ENCODE data around the gene TFCP2L1.

Gene TFCP2L1

DNA sequence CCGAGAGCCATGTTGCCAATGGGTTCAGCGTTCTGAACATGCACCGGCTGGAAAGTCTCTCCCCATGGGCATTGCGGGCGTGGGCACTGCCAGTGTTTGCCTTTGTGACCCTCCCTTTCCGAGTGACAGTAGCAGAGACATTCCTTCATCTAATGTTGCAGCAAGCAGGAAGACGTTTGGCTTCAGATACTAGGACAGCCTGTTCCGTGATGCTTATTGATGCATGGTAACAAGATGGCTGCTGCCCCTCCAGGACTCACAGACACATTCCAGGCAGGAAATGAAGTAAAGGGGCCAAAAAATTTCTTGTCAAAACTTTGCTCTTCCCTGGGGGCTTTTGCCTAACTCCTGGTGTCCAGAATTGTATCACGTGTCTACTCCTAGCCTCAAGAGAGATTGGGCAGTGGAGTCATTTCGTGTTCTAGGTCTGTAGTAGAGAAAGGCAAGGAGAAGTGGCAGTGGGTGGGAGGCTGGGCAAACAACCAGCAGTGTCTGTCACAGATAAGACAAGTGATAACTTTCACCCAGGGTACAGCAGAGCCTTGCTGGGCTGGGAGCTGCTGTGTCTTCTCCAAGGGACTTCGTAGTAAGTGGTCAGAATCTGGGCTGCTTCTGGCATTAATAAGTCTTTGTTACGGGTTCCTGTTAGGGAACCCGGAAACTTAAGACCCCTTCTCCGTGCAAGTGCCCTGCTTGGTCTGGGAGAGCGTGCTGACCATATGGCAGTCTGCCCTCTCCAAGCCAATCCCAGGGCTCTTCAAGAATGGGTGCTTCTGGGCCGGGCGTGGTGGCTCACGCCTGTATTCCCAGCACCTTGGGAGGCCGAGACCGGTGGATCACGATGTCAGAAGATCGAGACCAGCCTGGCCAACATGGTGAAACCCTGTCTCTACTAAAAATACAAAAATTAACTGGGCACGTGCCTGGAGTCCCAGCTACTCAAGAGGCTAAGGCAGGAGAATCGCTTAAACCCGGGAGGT is 93.5 kb downstream of the TFCP2L1 start:
- DNase-seq: no peak

DNA sequence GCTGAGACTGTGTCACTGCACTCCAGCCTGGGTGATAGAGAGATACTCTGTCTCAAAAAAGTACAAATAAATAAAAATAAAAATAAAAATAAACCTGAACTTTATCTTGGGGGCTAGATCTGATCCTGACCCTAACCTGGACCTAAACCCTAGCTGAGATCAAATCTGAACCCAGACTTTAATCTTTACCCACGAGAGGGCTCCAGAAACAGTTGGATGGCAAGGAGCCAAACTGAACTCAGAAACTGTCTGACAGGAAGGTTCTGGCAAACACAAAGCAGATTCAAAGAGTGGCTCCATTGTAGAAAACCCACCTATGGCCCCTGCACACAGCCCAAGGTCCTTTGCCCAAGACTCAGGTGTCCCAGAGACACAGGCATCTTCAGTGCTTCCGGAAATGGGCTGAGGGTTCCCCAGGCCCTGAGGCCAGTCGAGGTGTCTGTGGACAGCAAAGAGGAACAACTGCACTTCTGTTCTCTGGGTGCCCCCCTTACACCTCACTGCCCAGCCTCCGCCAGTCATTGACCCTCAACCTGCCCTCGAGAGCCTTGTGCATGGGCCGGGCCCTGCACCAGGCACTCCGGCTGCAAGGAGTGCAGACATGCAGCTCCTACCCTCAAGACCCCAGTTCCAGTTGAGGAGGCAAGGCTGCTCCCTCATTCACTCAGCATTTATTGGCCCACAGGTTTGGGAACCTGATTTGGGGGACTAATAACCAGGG is 95.2 kb downstream of the TFCP2L1 start:
- DNase-seq: no peak

DNA sequence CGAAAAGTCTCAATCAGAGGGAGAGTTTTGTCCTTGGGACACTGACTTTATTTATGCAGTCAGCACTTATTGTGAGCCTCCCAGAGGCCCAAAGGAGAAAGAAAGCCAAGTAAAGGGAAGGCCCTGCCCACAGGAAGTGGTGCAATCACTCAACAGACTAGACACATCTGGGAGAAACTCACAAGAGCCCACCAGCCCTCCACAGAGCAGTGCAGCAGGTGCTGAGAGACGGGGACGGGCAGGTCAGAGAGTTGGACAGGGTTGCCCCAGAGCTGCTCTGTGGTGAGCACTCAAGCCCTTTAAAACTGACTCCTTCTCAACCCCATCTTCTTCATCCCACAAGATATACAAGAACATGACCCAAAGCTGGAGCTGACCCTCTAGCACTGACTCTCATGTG is 96.0 kb downstream of the TFCP2L1 start:
- no peak for DNase-seq

DNA sequence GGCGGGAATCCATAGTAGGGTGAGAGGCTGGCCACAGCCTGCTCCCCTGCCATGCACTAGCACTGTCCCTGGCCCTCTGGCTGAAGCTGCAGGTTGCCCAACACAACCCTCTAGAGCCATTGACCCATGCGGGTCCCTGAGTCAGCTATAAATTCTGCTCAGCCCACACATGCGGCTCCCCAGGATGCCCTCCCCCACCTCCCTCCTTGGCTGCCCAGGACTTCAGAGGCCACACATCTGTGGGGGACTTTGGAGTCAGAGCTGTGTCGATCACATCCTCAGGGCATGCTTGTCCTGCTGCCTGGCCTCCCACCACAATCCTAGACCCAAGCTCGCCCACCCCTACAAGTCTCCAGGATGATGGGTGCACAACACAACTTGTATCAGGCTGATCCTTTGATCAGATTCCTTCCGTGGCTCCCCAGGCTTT is 97.0 kb downstream of the TFCP2L1 start:
- DNase-seq: no peak

DNA sequence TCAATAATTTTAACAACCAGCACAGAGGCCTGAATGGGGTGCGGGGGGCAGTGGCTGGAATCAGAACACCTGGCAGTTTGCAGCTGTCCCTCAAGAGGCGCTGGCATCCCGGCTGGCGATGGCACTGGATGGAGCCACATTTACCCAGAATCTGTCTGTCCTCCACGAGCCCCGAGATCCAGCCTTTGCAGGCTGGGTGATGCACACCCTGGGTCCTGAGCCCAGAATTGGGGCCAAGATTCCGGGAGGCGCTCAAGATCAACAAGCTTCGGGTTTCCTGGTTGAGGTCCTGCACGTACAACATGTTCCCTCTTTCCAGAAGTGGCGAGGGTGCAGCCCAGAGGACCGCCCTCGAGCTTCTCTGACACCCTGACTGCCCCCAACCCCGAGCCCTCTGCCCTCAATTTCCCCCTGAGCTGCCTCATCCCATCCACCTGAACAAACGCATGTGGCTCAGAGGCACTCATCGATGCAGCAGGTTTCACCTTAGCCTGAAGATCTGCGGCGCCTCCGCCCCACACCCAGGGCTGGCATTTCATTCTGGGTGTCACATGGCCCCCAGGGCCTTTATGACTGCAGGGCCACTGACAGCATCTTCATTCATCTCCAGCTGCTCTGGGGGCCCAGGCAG is 97.5 kb downstream of the TFCP2L1 start:
- no peak for DNase-seq

DNA sequence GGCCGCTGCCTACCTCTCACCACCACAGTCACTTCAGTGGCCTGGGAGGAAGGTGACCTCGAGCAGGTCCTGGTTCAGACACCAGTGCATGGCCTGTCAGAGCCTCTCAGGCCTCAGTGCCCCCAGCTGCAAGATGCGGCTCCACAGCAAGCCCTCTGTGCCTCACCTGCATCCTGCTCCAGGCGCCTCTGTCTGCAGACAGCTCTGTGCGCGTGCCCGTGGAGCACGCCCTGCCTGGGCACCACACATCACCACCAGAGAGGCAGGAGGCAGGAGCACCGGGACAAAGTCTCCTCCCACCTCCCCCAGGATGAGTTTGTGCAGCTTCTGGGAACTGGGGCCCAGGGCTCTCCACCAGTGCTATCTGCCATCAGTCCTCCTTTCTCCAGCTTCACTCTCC is 98.7 kb downstream of the TFCP2L1 start:
- no peak for DNase-seq

DNA sequence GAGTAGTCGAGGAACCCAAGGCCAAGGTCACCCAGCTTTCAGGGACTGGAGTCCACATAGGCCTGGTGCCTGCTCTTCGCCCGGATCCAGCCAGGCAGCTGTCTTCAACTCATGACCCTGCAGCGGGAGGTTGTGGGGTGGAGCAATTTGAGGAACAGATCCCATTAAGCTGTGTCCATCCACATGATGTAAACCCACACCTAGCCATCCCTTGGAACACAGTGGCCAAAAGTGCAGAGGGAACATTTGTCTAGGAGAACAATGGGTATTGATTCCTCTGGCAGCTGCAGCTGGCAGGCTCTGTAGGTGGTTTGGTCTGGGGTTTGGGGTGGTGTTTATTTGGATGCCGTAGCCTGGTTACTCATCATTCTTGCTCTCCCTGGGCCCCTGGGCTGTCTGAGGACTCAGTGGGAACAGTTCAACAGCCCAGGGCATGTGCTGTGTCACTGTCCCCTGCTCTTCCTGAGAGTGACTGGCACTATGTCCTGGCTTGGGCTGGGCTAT is 99.4 kb downstream of the TFCP2L1 start:
- peak; percentile 34 for DNase-seq

DNA sequence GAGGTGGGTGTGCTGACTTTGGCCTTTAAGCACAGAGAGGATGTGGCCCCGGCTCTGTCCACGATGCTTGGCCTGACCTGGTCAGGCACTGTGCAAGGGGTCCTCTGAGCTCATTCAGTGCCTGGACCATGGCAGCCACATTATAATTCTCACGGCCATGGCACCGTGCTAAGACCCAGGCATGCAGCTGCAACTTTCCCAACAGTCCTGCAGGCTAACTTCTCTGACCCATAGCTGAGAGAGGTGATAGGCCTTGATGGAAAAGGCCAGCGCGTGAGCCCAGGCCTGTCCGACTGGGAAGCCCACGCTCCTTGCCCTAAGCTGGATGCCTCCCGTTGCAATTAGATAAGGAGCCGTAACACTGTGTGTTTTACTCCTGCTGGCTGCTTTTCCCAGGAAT is 99.9 kb downstream of the TFCP2L1 start:
- DNase-seq: no peak

DNA sequence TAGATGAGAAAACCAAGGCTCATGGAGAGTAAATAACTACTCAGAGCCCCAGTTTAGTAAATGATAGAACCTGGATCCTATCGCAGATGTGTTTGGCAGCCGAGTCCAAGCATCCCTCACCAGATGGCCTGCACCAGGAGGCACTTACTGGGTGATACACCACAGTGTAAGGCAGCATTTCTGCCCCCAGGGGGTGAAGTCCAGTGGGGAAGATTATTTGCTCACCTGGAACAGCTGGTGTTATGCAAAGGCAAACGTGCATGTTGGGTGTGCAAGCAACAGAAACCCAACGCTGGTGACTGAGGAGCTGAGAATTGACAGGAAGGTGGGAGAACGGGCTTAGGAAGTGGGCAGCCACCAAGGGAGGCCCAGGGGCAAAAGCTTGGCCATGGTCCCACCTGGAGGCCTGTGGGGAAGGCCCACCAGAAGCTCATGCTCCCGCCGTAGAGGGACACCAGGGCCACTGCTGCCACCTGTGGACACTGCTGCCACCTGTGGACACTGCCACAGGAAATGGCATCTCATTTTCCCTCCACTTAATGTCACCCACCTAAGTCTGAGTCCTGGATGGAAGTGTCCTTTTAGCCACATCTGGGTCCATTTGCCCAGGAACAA is 100.6 kb downstream of the TFCP2L1 start:
- peak; percentile 10 for DNase-seq

DNA sequence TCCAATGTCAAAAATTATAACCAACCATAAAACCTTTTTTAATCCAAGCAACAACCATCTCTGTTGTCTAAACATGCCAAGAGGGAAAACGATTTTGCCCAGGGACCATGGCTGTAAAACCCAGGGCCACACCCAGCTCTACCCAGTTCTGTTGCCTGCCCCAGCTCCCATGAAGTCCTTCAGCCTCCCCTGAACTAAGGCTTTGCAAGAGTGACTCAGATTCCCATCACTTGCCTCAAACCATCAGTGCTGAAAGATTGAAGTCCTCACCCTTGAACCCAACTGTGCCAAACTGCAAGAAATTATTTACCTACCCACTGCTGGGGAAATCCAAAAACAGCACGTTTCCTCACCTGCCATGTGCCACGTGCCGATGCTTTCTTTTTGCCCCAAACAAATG is 102.5 kb downstream of the TFCP2L1 start:
- DNase-seq: no peak

DNA sequence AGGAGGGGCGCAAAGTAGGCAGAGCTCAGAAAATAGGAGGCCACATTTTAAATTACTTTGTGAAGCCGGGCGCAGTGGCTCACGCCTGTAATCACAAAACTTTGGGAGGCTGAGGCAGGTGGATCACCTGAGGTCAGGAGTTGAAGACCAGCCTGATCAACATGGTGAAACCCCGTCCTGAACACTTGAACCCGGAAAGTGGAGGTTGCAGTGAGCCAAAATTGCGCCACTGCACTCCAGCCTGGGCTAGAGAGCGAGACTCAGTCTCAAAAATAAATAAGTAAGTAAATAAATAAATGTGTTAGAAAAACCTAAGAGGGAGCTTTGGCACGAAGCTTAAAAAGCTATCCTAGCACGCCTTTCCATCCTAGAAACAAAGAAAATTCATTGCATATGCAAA is 105.5 kb downstream of the TFCP2L1 start:
- DNase-seq: no peak

DNA sequence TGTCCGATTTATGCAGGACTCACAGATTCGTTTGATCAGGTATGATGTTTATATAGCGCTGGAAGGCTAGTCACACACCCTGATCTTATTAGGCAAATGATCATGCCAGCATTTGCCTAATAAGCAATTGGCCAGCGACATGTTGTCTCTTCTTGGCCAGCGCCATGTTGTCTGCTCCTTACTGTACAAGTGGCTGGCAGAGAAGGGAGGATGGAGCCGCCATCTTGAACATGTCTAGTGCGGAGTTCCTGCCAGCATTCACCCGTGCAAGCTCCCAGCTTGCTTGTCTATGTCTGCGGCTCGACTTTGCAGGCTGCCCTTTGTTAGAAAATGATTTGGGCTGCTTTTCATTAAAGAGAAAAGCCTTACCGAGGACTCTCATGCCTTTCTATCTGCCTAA is 106.3 kb downstream of the TFCP2L1 start:
- no peak for DNase-seq

DNA sequence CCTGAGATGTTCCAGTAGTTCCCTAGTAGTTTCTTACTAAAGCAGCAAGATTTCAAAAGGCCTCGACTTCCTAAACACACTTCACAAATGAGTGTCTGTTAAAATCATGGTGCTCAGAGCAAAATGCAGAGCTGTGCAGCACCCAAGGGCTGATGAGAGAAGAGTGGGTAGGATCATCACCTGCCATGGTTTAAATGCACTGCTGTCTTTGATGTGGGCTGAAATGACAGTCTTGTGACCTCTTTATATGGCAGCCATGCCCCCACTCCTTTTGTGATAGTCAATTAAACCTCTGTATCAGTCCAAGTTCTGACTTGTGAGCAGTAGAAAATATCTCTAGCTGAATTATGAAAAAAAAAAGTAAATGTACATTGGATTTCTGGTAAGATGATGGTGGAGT is 107.1 kb downstream of the TFCP2L1 start:
- no peak for DNase-seq

DNA sequence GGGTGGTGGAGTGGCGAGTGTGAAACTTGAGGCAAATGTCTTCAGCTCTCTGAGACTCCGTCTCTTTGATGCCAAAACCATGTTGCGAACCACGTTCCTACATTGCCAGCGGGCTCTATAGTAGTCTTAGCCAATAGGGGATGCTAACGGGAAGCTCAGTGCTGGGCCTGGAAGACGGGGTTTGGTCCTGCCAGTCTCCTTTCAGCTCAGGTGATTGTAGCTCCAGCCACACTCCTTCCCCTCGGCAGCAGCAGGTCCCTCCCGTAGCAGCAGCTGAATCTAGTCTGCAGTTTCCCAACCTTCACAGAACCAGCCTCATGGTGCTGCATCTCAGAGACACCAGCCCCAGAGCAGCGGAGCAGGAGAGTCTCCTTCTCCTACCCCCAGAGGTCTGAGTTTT is 109.7 kb downstream of the TFCP2L1 start:
- no peak for DNase-seq

DNA sequence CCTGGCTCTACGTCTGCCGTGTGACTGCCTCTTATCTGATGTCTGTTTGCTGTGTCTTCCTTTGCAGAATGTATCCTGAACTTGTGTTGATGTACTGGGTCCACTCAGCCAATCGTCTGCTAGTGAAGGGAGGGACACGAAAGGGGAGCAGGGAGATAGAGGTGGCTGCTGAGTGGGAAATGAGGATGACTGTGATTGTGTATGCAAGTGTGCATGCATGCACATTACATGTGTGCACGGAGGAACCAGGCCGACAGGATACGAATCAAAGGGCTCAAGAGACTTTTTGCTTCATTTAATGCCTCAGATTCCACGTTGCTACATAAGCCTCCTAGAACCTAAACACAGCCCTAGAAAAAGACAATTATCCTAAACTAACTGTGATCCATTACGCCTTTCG is 111.2 kb downstream of the TFCP2L1 start:
- no peak for DNase-seq

DNA sequence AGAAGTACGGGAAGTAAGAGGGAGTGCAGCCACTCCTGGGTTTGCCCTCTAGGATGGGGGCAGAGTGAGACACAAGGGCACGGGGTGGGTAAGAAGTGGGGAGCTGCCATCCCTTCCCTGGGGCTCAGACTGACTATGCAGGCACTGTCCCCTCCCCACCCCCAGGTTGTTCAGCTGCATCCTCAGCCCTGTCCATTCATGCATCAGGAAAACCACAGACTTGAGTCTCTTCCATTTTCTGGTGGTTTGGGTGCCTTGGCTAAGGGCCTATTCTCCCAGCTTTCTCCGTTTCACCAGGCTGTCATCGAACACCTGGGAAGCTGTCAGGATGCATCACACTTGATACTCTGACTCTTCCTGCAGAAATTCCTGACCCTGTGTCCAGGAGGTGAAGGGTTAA is 111.9 kb downstream of the TFCP2L1 start:
- no peak for DNase-seq

DNA sequence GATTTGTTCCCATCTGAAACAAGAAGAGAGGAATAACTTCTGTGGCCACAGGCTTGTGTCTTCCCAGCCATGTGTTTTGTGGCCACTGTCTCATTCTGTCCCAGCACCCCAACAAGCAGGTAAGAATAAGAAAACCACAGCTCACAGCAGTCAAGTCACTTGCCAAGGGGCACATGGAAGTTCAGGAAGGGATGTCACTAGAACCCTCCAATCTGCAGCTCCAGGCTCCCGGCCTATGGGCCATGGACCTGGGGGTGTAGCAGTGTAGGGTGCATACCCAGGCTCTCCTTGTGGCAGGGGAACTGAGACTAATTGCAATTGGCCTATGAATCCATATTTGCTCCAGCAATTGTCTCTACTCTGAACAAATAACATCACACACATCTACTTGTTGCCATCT is 112.5 kb downstream of the TFCP2L1 start:
- no peak for DNase-seq

DNA sequence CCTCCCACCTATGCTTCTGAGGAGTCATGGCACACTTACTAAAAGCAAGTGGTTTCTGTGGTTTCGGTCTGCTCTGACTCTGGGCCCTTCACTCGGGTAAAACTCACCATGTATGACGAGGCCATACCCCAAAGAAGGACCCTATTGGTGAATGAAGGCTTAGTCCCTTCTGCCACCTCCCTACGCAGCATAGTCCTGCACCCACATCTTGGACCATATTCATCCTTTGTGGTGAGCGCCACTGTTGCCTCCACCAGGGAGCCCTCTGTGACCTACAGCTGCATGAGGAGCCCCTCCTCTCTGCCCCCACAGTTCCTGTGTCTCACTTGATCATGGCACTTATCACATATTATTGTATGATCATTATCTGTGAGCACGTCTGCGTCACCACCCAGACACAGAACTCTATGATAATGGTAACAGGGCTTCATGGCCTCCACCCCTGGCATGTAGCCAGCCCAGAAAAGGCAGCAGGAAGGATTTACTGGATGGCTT is 113.3 kb downstream of the TFCP2L1 start:
- DNase-seq: no peak

DNA sequence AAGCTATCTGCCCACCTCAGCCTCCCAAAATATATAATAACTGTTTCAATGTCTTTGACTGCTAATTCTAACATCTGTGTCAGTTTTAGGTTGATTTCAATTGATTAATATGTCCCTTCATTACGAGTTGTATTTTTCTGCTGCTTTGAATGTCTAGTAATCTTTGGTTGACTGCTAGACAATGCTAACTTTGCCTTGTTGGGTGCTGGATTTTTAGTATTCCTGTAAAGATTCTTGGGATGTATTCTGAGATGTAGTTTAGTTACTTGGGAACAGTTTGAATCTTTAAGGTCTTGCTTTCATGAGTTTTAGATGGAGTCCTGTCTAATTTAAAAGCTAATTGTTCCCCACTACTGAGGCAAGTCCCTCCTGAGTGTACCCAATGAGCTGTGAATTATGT is 114.4 kb downstream of the TFCP2L1 start:
- no peak for DNase-seq

DNA sequence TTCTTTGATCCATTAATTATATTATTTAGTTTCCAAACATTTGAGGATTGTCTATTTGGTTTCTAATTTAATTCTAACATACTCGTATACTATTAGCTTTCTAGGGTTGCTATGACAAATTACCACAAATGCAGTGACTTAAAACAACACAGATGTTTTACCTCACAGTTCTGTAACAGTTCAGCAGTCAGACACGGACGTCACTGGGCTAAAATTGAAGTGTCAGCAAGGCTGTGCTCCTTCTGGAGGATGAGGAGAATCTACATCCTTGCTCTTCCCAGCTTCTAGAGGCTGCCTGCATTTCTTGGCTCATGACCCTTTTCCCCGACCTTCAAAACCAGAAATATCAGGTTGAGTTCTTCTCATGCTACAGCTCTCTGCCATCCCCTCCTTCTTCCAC is 117.6 kb downstream of the TFCP2L1 start:
- no peak for DNase-seq
